PC-9 (cell line): Measurements from ENCODE around the gene FOXA1.

ENCODE experiments used
- CTCF ChIP-seq: fragments of 200-600 bp; sonication (generic); conservative IDR thresholded peaks from 2 replicates; pipeline ENCODE4 v1.6.1; 2017; ENCODE audit warnings: mixed run types, antibody characterized with exemption, mild to moderate bottlenecking, moderate library complexity
- EZH2 ChIP-seq: fragments of 200-600 bp; sonication (generic); IDR thresholded peaks from 2 replicates; pipeline ENCODE4 v1.8.0; 2017; ENCODE audit warnings: antibody characterized with exemption, low read depth

- no peak for TF ChIP-seq CTCF
- TF ChIP-seq EZH2: no peak
Observed at GRCh38 chr14:37643701-37644100, 48.7 kb upstream of the FOXA1 start.
